GM12873 (cell line): ENCODE measurements around the gene MCEE.
A peak's percentile ranks its signal among the peaks of the same experiment; 100 is the strongest.

Experiments used
- TF ChIP-seq, protein P1 (sequence below): IDR thresholded peaks from 2 replicates; pipeline ENCODE4 v1.5.1; 2012; ENCODE audit warnings: low read depth, mild to moderate bottlenecking, moderate library complexity, low read length, control low read depth; ENCODE audit not compliant: insufficient read depth; ENCODE audit errors: missing control alignments

The MCEE gene

GRCh38 chr2:71154798-71155197, 24.8 kb upstream of the MCEE start:
- TF ChIP-seq, protein P1, sequence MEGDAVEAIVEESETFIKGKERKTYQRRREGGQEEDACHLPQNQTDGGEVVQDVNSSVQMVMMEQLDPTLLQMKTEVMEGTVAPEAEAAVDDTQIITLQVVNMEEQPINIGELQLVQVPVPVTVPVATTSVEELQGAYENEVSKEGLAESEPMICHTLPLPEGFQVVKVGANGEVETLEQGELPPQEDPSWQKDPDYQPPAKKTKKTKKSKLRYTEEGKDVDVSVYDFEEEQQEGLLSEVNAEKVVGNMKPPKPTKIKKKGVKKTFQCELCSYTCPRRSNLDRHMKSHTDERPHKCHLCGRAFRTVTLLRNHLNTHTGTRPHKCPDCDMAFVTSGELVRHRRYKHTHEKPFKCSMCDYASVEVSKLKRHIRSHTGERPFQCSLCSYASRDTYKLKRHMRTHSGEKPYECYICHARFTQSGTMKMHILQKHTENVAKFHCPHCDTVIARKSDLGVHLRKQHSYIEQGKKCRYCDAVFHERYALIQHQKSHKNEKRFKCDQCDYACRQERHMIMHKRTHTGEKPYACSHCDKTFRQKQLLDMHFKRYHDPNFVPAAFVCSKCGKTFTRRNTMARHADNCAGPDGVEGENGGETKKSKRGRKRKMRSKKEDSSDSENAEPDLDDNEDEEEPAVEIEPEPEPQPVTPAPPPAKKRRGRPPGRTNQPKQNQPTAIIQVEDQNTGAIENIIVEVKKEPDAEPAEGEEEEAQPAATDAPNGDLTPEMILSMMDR = peak; percentile 64

- TF ChIP-seq, protein P1 = no peak
Observed at GRCh38 chr2:71154279-71154678, 24.2 kb upstream of the MCEE start.

- TF ChIP-seq, protein P1 = no peak
Observed at GRCh38 chr2:71153585-71154224, 23.7 kb upstream of the MCEE start.

DNA sequence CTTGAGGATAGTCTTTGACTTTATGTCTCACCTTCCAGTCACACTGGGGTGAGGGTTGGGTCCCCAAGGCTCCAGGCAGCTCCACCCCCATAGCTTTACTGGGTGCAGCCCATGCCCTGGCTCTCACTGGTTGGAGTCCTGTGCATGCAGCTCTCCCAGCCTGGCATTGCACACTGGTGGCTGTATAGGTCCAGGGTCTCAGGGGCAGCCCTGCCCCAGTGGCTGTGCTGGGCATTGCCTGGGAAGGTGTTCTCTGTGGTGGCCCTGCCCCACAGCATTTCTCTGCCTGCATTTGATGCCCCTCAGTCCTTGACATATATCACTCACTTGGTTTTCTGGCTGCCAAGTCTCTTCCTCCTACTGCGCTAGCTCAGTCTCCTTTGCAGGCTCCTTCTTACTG, 21.6 kb upstream of the MCEE start:
- TF ChIP-seq, protein P1 = peak; percentile 22

DNA sequence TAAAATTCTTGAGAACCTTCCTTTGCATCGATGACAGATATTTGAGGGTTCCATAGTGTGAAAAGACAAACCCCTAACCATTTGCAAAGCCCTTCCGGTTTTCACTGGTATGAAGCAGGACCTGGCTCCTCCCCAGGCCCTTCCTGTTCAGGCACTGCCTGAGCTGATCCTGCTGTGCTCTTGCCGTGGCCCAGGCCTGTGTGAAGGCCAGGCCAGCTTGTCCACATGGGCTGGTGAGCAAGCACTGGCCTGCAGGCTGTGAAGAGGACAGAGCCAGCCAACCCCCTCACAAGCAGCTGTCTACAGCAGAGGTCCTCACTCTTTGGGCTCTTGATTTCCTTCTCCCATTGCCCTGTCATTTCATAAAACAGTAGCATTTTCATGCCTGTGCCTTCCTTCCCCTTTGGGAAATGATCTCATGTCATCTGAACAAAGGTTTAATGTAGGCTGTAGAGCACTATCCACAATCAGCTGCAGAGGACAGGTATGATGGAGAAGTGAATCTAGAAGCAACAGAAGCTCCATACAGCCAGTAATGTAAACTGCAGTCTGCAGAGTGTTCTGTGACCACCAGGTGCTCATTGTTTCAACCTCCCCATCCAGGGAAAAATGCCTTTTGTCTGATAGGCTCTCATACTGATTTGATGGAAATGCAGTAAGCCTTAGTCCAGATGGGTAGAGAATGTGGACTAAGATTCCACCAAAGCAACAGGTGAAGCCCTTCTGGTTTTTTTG, 20.2 kb upstream of the MCEE start:
- TF ChIP-seq, protein P1 = no peak

DNA sequence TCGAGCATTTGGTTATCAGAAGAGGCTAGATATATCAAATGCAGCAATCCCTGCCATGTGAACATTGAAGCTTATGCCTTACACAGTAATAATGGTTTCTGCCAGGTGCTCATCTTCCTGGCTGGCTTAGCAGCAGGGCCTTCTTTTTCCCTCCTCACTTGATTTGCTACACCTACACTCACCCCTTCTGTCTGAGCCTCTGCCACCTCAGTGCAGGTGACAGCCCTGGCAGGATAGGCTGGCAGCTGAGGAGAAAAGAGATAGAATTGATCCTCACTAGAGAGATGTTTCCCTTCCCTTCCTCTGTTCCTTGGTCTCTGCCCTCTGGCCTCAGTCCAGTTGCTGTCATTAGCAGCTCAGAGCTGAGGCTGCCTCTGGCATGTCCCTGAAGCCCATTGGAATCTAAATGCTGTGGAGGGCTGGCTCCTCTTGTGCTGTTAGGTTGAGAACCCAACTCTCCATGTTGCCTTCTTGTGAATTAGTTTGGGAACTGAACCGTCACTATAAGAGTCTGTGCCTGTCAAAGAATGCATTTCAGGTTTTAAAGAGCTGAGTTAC, 18.6 kb upstream of the MCEE start:
- TF ChIP-seq, protein P1 = no peak

GRCh38 chr2:71143782-71144181, 13.8 kb upstream of the MCEE start:
- TF ChIP-seq, protein P1 = no peak
